ENCODE results near the gene ATP13A4. TPM values are rescaled to one million over a fixed set of nuclear protein-coding genes. Genes with fewer than 3 reads are reported as not detected.

ATP13A4 gene
- total and polyA plus RNA-seq, 2 experiments from 2014 or later, result 5.2 to 14.2 TPM

GRCh38 chr3:193354423-193354822 is 200.3 kb downstream of the ATP13A4 start:
- DNase-seq (ENCODE audit: low spot score), result no peak
- no peaks in the 10 kb centered on the region for H3K36me3 ChIP-seq (replicated peaks; ENCODE audit: insufficient read depth, low read depth)
- H3K4me3 ChIP-seq, result no peak overlapping the region
- H3K4me1 ChIP-seq (ENCODE audit: insufficient read depth), result no peaks in the 10 kb centered on the region
- no peak overlapping the region for H2AFZ ChIP-seq
- H3K79me2 ChIP-seq, result no peaks in the 10 kb centered on the region
- TF ChIP-seq CTCF (IDR thresholded peaks at IDR 0.05; ENCODE audit: poor library complexity), result no peak
- TF ChIP-seq EZH2phosphoT487 (IDR thresholded peaks at IDR 0.05; ENCODE audit: low read depth, severe bottlenecking, unreplicated experiment), result no peak
- TF ChIP-seq EZH2 (IDR thresholded peaks at IDR 0.05; ENCODE audit: borderline replicate concordance), result no peak
- H3K27me3 ChIP-seq, result no peaks in the 10 kb centered on the region
- H3K9me2 ChIP-seq (replicated peaks; ENCODE audit: insufficient read depth), result no peaks in the 10 kb centered on the region
- no peak overlapping the region for H3K4me2 ChIP-seq
- no peaks in the 10 kb centered on the region for H4K20me1 ChIP-seq (ENCODE audit: insufficient read depth, poor library complexity, severe bottlenecking)
- no peaks in the 10 kb centered on the region for H3K9me3 ChIP-seq (ENCODE audit: low read depth)
- no peak overlapping the region for H3K27ac ChIP-seq
- 60% methylated on average over 5 of the region's 5 CpGs for WGBS (ENCODE audit: low lambda C conversion rate, missing lambda C conversion rate)

Other genes starting within 250 kb of the ATP13A4 start
- 0.12 TPM in 1 of 2 replicates, not detected in the other for gene ATP13A5, start 176.1 kb downstream of the ATP13A4 start, total RNA-seq
- 0.10 TPM in 1 of 2 replicates, not detected in the other for gene ATP13A5, start 176.1 kb downstream of the ATP13A4 start, polyA plus RNA-seq
- 49.0 TPM in 2 replicates for gene OPA1, start 38.3 kb upstream of the ATP13A4 start, total RNA-seq
- 15.0 and 17.7 TPM in 2 replicates for gene OPA1, start 38.3 kb upstream of the ATP13A4 start, polyA plus RNA-seq

Data from hepatocyte (in vitro differentiated cells).